Fibroblast of the aortic adventitia (primary cell): ENCODE results near the gene SYCP2L. TPM values are rescaled to one million over a fixed set of nuclear protein-coding genes. Genes with fewer than 3 reads are reported as not detected.
"Not testable (repeated sequence)": the region's sequence is repeated elsewhere in the genome, so short reads cannot be mapped to it uniquely, and the experiment has no call there.

Source experiments
- DNase-seq: peaks from one replicate; pipeline ENCODE4 v3.0.0-alpha.2; 2010; ENCODE audit warnings: low read depth
- H3K4me3 ChIP-seq: 2 replicates; pipeline ENCODE4 v1.5.1; 2011; ENCODE audit warnings: low read depth, mild to moderate bottlenecking, control low read depth, low read length, moderate library complexity
- CTCF ChIP-seq: IDR thresholded peaks from 2 replicates; pipeline ENCODE4 v1.5.1; 2011; ENCODE audit warnings: mild to moderate bottlenecking, low read length, control low read depth, inconsistent platforms; ENCODE audit not compliant: insufficient read depth
- total RNA-seq: library from RNA; depleted of rRNA; stranded (reverse); fragments of >200 nt; gene quantifications from 2 replicates; pipeline ENCODE4 v1.2.3, GENCODE V29; 2012; ENCODE audit warnings: low replicate concordance

The SYCP2L gene
- total RNA-seq, 1 donor: under 0.01 TPM

- TF ChIP-seq CTCF: no peak
- DNase-seq: no peak
- H3K4me3 ChIP-seq: no peak overlapping the region
These were observed 94.6 kb downstream of the SYCP2L start for GRCh38 chr6:10981409-10981808.

GRCh38 chr6:10984959-10985358 lies 98.1 kb downstream of the SYCP2L start:
- H3K4me3 ChIP-seq, DNase-seq: not testable (repeated sequence)

- TF ChIP-seq CTCF: no peak
- DNase-seq: no peak
- no peak overlapping the region for H3K4me3 ChIP-seq
These were observed 102.7 kb downstream of the SYCP2L start for GRCh38 chr6:10989587-10989986.

GRCh38 chr6:10991115-10991514 lies 104.3 kb downstream of the SYCP2L start:
- DNase-seq: no peak
- TF ChIP-seq CTCF: no peak

GRCh38 chr6:10993896-10994295 lies 107.0 kb downstream of the SYCP2L start:
- H3K4me3 ChIP-seq: no peak overlapping the region
- no peak for TF ChIP-seq CTCF
- no peak for DNase-seq

More at GRCh38 chr6:10991115-10991514, 104.3 kb downstream of the SYCP2L start:
- no peak overlapping the region for H3K4me3 ChIP-seq

GRCh38 chr6:10995114-10995707 lies 108.4 kb downstream of the SYCP2L start:
- no peak overlapping the region for H3K4me3 ChIP-seq
- TF ChIP-seq CTCF: no peak
- DNase-seq: no peak

GRCh38 chr6:10999994-11000393 lies 113.1 kb downstream of the SYCP2L start:
- TF ChIP-seq CTCF: no peak
- H3K4me3 ChIP-seq: no peak overlapping the region
- peak; percentile 74 for DNase-seq
